ENCODE measurements around the gene HSD11B1. TPM values are rescaled to one million over a fixed set of nuclear protein-coding genes. Genes with fewer than 3 reads are reported as not detected.

The HSD11B1 gene
- total RNA-seq (1.8 TPM), polyA plus RNA-seq (ENCODE audit: insufficient read depth, low read depth, low replicate concordance) (5.5 TPM)
- long read RNA-seq, donor 1: 0 reads
- long read RNA-seq, donor 2: 0 reads
- long read RNA-seq, donor 3: 0 reads
- long read RNA-seq, donor 4: 0 reads
- long read RNA-seq, donor 5: 0 reads
- long read RNA-seq, donor 6: 0 reads
- long read RNA-seq, donor 7, partial matches to known transcripts: 0 of 2 reads
- long read RNA-seq, donor 7, other reads (novel, unspliced or antisense): 2 of 2 reads
- long read RNA-seq, donor 8: 0 reads
- long read RNA-seq, donor 9: 0 reads
- long read RNA-seq, donor 10: 0 reads

DNA sequence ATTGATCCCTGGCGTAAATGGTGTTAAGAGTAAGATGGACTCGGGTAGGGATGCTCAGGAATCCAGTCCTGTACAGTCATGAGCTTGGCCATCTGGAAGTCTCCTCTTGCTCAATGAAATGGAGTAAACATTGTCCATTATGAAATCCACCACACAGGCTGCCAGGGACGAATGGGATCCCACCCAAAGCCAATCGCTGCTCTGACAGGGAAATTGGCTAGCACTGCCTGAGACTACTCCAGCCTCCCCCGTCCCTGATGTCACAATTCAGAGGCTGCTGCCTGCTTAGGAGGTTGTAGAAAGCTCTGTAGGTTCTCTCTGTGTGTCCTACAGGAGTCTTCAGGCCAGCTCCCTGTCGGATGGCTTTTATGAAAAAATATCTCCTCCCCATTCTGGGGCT lies at the start of gene HSD11B1:
HSD11B1 (plus strand) TSS at position 263 of the 400 bp plus-strand sequence; CDS start at position 360, 97 bp downstream.
- no peak within 1 kb of the TSS for H3K4me3 ChIP-seq (ENCODE audit: low read length in 3 of 3)
- no peaks in the 10 kb centered on the region for H3K36me3 ChIP-seq (ENCODE audit: control insufficient read depth in 2 of 3, insufficient read depth in 3 of 3, low read length in 3 of 3)
- no peak within 1 kb of the TSS for H3K27ac ChIP-seq (ENCODE audit: low read depth in 2 of 2, low read length in 2 of 2)
- DNase-seq: peak in 1 of 5 donors; percentile 87
- H3K9me3 ChIP-seq (ENCODE audit: control insufficient read depth in 2 of 3, insufficient read depth in 1 of 3, low read length in 3 of 3): no peaks in the 10 kb centered on the region
- H3K9ac ChIP-seq (ENCODE audit: low read length in 3 of 3): no peak within 1 kb of the TSS
- TF ChIP-seq, protein P1, sequence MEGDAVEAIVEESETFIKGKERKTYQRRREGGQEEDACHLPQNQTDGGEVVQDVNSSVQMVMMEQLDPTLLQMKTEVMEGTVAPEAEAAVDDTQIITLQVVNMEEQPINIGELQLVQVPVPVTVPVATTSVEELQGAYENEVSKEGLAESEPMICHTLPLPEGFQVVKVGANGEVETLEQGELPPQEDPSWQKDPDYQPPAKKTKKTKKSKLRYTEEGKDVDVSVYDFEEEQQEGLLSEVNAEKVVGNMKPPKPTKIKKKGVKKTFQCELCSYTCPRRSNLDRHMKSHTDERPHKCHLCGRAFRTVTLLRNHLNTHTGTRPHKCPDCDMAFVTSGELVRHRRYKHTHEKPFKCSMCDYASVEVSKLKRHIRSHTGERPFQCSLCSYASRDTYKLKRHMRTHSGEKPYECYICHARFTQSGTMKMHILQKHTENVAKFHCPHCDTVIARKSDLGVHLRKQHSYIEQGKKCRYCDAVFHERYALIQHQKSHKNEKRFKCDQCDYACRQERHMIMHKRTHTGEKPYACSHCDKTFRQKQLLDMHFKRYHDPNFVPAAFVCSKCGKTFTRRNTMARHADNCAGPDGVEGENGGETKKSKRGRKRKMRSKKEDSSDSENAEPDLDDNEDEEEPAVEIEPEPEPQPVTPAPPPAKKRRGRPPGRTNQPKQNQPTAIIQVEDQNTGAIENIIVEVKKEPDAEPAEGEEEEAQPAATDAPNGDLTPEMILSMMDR (IDR thresholded peaks at IDR 0.05; ENCODE audit: borderline replicate concordance, extremely low read depth, insufficient read depth): no peak
- H3K27me3 ChIP-seq (ENCODE audit: control insufficient read depth, insufficient read depth, low read length): no peaks in the 10 kb centered on the region
- no peak for FAIRE-seq
- intact Hi-C loops (cut with DNase I): no loop called here
- peaks cover 0 to 8% (median 6%) of the 10 kb centered on the region in 3 donors for H3K4me1 ChIP-seq (ENCODE audit: control insufficient read depth in 2 of 3, insufficient read depth in 2 of 3, low read depth in 1 of 3, low read length in 3 of 3)

DNA sequence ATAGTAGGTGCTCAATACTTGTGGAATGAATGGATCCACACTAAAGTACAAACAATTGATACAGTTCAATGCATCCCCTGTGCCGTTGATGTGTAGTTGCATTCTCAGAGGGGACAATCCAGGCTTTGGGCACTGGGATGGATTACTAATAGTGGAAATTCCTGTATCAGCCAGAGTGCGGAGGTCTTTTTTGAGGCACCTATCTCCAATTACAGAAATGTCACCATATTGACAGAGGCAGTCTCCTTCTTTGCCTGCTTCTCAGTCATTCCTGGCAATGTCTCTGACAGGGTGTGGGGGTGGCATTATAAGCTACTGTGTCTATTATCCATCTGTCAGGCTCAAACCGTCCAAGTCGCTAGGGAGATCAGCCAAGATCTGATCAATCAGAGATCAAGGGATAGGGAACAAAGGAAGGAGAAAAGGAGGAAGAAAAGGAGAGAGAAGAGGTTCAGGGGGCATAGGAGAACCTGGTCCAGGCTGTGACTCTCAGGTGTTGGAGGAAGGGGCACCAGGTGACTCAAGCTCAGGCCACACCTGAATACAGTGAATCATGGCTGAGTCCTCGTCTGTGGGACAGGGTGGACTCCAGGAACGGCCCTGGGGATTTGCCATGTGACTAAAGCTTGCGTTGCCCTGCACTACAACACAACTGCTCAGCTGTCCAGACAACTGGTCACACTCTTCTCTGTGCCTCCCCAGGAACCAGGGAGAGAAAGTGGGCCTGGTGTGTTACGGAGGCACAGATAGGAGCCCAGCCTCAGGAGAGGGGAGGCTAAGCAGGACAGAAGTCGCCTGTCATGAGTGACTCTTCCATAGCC lies 49.0 kb upstream of the HSD11B1 start:
- FAIRE-seq: no peak
- intact Hi-C loops (cut with DNase I): no loop called here
- no peaks in the 10 kb centered on the region for H3K9me3 ChIP-seq (ENCODE audit: control insufficient read depth in 2 of 3, insufficient read depth in 1 of 3, low read length in 3 of 3)
- no peaks in the 10 kb centered on the region for H3K27me3 ChIP-seq (ENCODE audit: control insufficient read depth, insufficient read depth, low read length)
- TF ChIP-seq, protein P1 (IDR thresholded peaks at IDR 0.05; ENCODE audit: borderline replicate concordance, extremely low read depth, insufficient read depth): no peak
- no peak overlapping the region for H3K9ac ChIP-seq (ENCODE audit: low read length in 3 of 3)
- H3K27ac ChIP-seq (ENCODE audit: low read depth in 2 of 2, low read length in 2 of 2): no peak overlapping the region
- no peak overlapping the region for H3K4me3 ChIP-seq (ENCODE audit: low read length in 3 of 3)
- H3K4me1 ChIP-seq (ENCODE audit: control insufficient read depth in 2 of 3, insufficient read depth in 2 of 3, low read depth in 1 of 3, low read length in 3 of 3): peaks cover 0 to 21% (median 21%) of the 10 kb centered on the region in 3 donors
- no peak for DNase-seq
- no peaks in the 10 kb centered on the region for H3K36me3 ChIP-seq (ENCODE audit: control insufficient read depth in 2 of 3, insufficient read depth in 3 of 3, low read length in 3 of 3)

DNA sequence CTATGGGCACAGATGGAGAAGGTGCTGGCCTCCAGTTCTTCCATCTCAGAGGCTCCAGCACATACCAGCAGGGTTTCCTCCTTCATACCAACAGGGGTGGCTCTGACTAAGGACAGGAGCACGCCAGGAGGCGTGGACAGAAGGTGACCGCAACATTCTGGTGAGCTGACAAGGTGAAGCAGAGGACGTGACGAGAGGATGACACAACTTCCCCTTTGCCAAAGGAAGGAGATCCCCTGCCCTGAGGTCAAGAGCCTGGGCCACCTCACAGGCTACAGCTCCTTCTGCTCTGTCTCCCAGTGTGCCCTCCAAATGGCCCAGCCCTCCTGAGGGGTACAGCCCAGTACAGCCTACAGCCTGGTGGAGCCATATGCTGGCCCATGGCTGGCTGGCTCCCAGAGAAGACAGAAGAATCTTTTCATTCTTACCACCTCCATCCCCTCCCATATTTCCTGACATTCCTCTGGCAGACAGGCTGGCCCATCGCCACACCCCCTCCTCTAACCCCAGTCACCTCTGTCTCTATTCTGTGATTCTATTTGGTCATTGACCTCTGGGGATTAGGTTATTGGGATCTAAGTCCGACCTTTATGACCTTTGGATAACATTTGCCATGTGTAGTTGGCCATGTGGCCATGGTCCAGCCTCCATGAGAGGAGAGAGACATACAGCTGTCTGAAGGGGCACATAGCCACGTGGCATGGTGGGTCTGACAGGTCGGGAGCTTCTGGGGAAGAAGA lies 47.3 kb upstream of the HSD11B1 start:
- H3K4me1 ChIP-seq (ENCODE audit: control insufficient read depth in 2 of 3, insufficient read depth in 2 of 3, low read depth in 1 of 3, low read length in 3 of 3): peaks cover 0 to 30% (median 18%) of the 10 kb centered on the region in 3 donors
- no peaks in the 10 kb centered on the region for H3K27me3 ChIP-seq (ENCODE audit: control insufficient read depth, insufficient read depth, low read length)
- TF ChIP-seq, protein P1 (IDR thresholded peaks at IDR 0.05; ENCODE audit: borderline replicate concordance, extremely low read depth, insufficient read depth): no peak
- no peaks in the 10 kb centered on the region for H3K9me3 ChIP-seq (ENCODE audit: control insufficient read depth in 2 of 3, insufficient read depth in 1 of 3, low read length in 3 of 3)
- no peak overlapping the region for H3K4me3 ChIP-seq (ENCODE audit: low read length in 3 of 3)
- no peak for DNase-seq
- H3K36me3 ChIP-seq (ENCODE audit: control insufficient read depth in 2 of 3, insufficient read depth in 3 of 3, low read length in 3 of 3): no peaks in the 10 kb centered on the region
- H3K27ac ChIP-seq (ENCODE audit: low read depth in 2 of 2, low read length in 2 of 2): no peak overlapping the region
- intact Hi-C loops (cut with DNase I): no loop called here
- H3K9ac ChIP-seq (ENCODE audit: low read length in 3 of 3): no peak overlapping the region
- no peak for FAIRE-seq
